HG03135 (cell line): ENCODE data around the gene ZMAT5.

ENCODE experiments used
- ATAC-seq: cut with Tn5 transposase; IDR thresholded peaks from one replicate; pipeline ENCODE4 v1.9.1; 2021; ENCODE audit warnings: mild to moderate bottlenecking, moderate library complexity; ENCODE audit not compliant: unreplicated experiment

ZMAT5 gene

DNA sequence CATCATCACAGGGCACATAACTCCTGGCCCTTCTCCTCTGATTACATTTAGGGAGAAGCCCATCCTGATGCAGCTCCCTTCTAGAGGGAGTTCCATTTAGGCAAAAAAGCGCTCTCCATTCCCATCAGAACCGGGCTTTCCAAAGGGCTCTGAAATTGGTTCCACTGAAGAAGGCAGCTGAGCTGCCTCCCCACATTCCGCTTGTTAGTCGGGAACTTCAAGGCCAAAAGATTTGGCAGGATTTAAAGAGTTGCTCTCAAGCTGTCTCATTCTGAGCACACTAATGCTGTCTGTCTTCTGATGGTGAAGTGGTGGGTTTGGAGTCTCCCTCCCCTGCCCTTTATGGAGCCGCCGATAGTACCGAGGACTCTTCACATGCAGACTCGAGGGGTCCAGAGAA, 73.6 kb downstream of the ZMAT5 start:
- no peak for ATAC-seq

GRCh38 chr22:29692327-29692640, 74.5 kb downstream of the ZMAT5 start:
- no peak for ATAC-seq

- no peak for ATAC-seq
Observed at GRCh38 chr22:29691636-29692326, 75.0 kb downstream of the ZMAT5 start.

DNA sequence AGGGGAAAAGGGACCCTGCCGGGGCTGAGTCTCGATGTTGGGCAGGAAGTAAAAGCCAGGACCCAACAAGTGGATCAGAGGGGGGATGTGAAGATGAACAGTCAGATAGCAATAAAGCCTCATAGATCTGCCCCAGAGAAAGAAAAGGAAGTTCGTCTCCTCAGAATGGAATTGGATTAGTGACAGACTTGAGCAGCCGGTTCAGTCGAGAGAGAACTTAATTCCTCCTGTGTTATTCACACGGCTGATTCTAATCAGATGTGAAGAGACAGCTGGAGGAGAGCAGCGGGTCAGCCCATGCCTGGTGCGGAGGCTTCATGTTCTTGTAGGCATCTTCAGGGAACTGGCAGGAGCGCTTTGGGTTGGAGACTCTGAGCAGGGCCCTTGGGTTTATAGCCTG, 76.3 kb downstream of the ZMAT5 start:
- ATAC-seq: no peak

GRCh38 chr22:29689880-29690213, 77.0 kb downstream of the ZMAT5 start:
- no peak for ATAC-seq

DNA sequence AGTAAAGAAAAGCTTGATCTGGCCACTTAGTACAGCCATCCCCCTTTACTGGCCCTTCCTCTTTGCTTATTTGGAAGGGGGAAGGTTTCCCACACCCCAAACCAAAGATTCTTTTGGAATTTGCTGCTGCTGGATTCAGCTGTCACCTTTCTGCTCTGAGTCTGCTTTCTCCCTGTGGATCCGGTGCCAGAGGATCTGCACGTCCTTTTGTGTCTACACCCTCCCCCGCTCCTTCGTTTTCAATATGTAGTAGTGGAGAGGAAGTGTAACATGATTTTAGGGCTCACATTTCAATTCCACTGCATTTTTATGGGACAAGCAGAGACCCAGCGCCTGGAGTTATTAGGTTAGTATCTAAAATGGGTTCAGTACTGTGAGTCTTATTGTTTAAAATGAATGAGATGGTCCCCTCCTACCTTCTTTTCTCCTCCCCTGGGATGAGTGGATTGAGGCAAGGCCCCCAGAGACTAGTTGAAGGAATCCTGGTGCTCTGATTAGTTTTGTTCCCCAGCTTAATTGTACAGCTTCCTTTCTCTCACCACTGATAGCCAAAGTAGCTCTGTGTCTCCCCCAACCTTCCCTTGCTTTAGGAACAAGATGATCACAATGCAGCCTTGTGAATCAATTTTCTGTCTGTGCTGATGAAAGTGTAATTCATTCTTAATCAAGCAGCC, 77.5 kb downstream of the ZMAT5 start:
- no peak for ATAC-seq

DNA sequence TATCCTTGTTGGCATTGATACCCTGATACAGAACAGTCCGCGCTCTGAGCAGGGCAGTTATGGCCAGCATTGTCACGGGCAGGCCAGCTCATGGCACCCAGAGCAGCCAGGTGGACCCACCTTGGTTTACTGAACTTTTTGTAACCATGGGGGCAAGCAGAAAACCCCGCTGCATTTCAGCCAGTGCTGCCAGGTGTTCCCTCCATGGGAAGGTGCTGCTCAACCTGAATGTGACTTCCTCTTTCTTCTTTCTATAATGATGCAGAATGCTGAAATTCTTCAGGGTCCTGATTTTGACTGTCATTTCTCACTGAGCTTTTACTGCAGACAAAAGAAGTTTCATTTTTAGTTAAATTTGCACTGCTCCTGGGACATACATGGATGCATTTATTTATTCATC, 82.6 kb downstream of the ZMAT5 start:
- no peak for ATAC-seq

GRCh38 chr22:29683536-29683935, 83.3 kb downstream of the ZMAT5 start:
- ATAC-seq: no peak
